ENCODE data around the gene CARNS1. TPM values are rescaled to one million over a fixed set of nuclear protein-coding genes. Genes with fewer than 3 reads are reported as not detected.

Gene CARNS1
- total RNA-seq (2022; extraction: Qiagen RNA extraction), result 0.08 to 0.21 TPM (median 0.13 TPM) in 5 replicates

GRCh38 chr11:67415501-67416304 is at the start of gene CARNS1:
TSS of gene CARNS1 (plus strand) at chr11:67415678. CDS start at chr11:67416200, 522 bp downstream.

GRCh38 chr11:67372993-67373647 is 42.4 kb upstream of the CARNS1 start, which contains the start of gene CLCF1:
TSS of gene CLCF1 (minus strand) at chr11:67373598. CDS start at chr11:67373539, 59 bp downstream.

GRCh38 chr11:67391304-67392182 is 23.9 kb upstream of the CARNS1 start, which contains the start of gene RAD9A:
TSS of gene RAD9A (plus strand) at chr11:67391986. CDS start at chr11:67392045, 59 bp downstream.

GRCh38 chr11:67401495-67402191 is 13.8 kb upstream of the CARNS1 start, which contains the start of gene PPP1CA:
TSS of gene PPP1CA (minus strand) at chr11:67401858. CDS start at chr11:67401782, 76 bp downstream.

GRCh38 chr11:67428052-67429001 is 12.8 kb downstream of the CARNS1 start, which contains the start of gene RPS6KB2:
TSS of gene RPS6KB2 (plus strand) at chr11:67428494. CDS start at chr11:67428546, 52 bp downstream.

GRCh38 chr11:67437082-67437808 is 21.8 kb downstream of the CARNS1 start, which contains the start of gene PTPRCAP:
TSS of gene PTPRCAP (minus strand) at chr11:67437682. CDS start at chr11:67437619, 63 bp downstream.

GRCh38 chr11:67452141-67452952 is 36.9 kb downstream of the CARNS1 start, which contains the start of gene GPR152:
TSS of gene GPR152 (minus strand) at chr11:67452729. CDS start at chr11:67452724, 5 bp downstream.

GRCh38 chr11:67455054-67455453 is 39.6 kb downstream of the CARNS1 start, which contains the start of gene CABP4:
TSS of gene CABP4 (plus strand) at chr11:67455354. CDS start at chr11:67455424, 70 bp downstream.

GRCh38 chr11:67468759-67469507 is 53.5 kb downstream of the CARNS1 start, which contains the start of gene TMEM134:
TSS of gene TMEM134 (minus strand) at chr11:67469251. CDS start at chr11:67469192, 59 bp downstream.

Other genes with a start within 250 kb of the CARNS1 start
- gene GRK2, start 149.2 kb upstream of the CARNS1 start, total RNA-seq (2022; extraction: Qiagen RNA extraction), result 24.3 to 39.8 TPM (median 37.3 TPM) in 5 replicates
- gene ANKRD13D, start 126.4 kb upstream of the CARNS1 start, total RNA-seq (2022; extraction: Qiagen RNA extraction), result 19.3 to 28.6 TPM (median 26.2 TPM) in 5 replicates
- gene SSH3, start 112.1 kb upstream of the CARNS1 start, total RNA-seq (2022; extraction: Qiagen RNA extraction), result 16.2 to 30.3 TPM (median 25.0 TPM) in 5 replicates
- gene POLD4, start 62.1 kb upstream of the CARNS1 start, total RNA-seq (2022; extraction: Qiagen RNA extraction), result 192 to 233 TPM (median 214 TPM) in 5 replicates
- 33.6 to 42.2 TPM (median 40.3 TPM) in 5 replicates for gene CLCF1, start 42.1 kb upstream of the CARNS1 start, total RNA-seq (2022; extraction: Qiagen RNA extraction)
- gene RAD9A, start 23.7 kb upstream of the CARNS1 start, total RNA-seq (2022; extraction: Qiagen RNA extraction), result 21.8 to 35.3 TPM (median 28.7 TPM) in 5 replicates
- 266 to 289 TPM (median 280 TPM) in 5 replicates for gene PPP1CA, start 13.8 kb upstream of the CARNS1 start, total RNA-seq (2022; extraction: Qiagen RNA extraction)
- 0.05 to 0.11 TPM (median 0.07 TPM) in 4 of 5 replicates, not detected in the other for gene TBC1D10C, start 11.6 kb upstream of the CARNS1 start, total RNA-seq (2022; extraction: Qiagen RNA extraction)
- gene RPS6KB2, start 12.8 kb downstream of the CARNS1 start, total RNA-seq (2022; extraction: Qiagen RNA extraction), result 39.1 to 52.9 TPM (median 48.1 TPM) in 5 replicates
- gene PTPRCAP, start 22.0 kb downstream of the CARNS1 start, total RNA-seq (2022; extraction: Qiagen RNA extraction), result 0.24 to 0.72 TPM (median 0.29 TPM) in 4 of 5 replicates, not detected in the other
- gene CORO1B, start 27.8 kb downstream of the CARNS1 start, total RNA-seq (2022; extraction: Qiagen RNA extraction), result 49.3 to 62.5 TPM (median 58.8 TPM) in 5 replicates
- 0.15 TPM in 1 of 5 replicates, not detected in the others for gene GPR152, start 37.1 kb downstream of the CARNS1 start, total RNA-seq (2022; extraction: Qiagen RNA extraction)
- not detected in 5 replicates for gene CABP4, start 39.7 kb downstream of the CARNS1 start, total RNA-seq (2022; extraction: Qiagen RNA extraction)
- 50.3 to 69.2 TPM (median 65.5 TPM) in 5 replicates for gene TMEM134, start 53.6 kb downstream of the CARNS1 start, total RNA-seq (2022; extraction: Qiagen RNA extraction)
- gene AIP, start 67.3 kb downstream of the CARNS1 start, total RNA-seq (2022; extraction: Qiagen RNA extraction), result 36.9 to 47.3 TPM (median 45.7 TPM) in 5 replicates
- gene PITPNM1, start 89.7 kb downstream of the CARNS1 start, total RNA-seq (2022; extraction: Qiagen RNA extraction), result 32.0 to 48.9 TPM (median 39.8 TPM) in 5 replicates
- gene CDK2AP2, start 92.5 kb downstream of the CARNS1 start, total RNA-seq (2022; extraction: Qiagen RNA extraction), result 57.9 to 85.6 TPM (median 80.6 TPM) in 5 replicates
- not detected in 5 replicates for gene CABP2, start 107.8 kb downstream of the CARNS1 start, total RNA-seq (2022; extraction: Qiagen RNA extraction)
- 1,477 to 1,695 TPM (median 1,644 TPM) in 5 replicates for gene GSTP1, start 168.1 kb downstream of the CARNS1 start, total RNA-seq (2022; extraction: Qiagen RNA extraction)
- 144 to 155 TPM (median 149 TPM) in 5 replicates for gene NDUFV1, start 191.3 kb downstream of the CARNS1 start, total RNA-seq (2022; extraction: Qiagen RNA extraction)
- 7.1 to 14.5 TPM (median 14.0 TPM) in 5 replicates for gene NUDT8, start 214.3 kb downstream of the CARNS1 start, total RNA-seq (2022; extraction: Qiagen RNA extraction)
- not detected in 5 replicates for gene TBX10, start 224.1 kb downstream of the CARNS1 start, total RNA-seq (2022; extraction: Qiagen RNA extraction)
- gene ACY3, start 235.1 kb downstream of the CARNS1 start, total RNA-seq (2022; extraction: Qiagen RNA extraction), result 0.87 to 1.4 TPM (median 1.2 TPM) in 5 replicates

All from A549 treated with Mapracorat at 1 μM for 4 hours (cell line).